Measurements from ENCODE around the gene UBE2M.

- no peak for TF ChIP-seq CTCF (conservative IDR thresholded peaks at IDR 0.05; ENCODE audit: low read depth in 2 of 2)
- TF ChIP-seq ZNF114 (CRISPR knock-in tag; IDR thresholded peaks at IDR 0.05): no peak
- no peak for TF ChIP-seq POLR2AphosphoS5 (IDR thresholded peaks at IDR 0.05; ENCODE audit: low read depth)
- TF ChIP-seq ETS1 (IDR thresholded peaks at IDR 0.05): no peak
- no peak for TF ChIP-seq EZH2 (IDR thresholded peaks at IDR 0.05; ENCODE audit: low read depth, unreplicated experiment)
- no peak for TF ChIP-seq EZH2phosphoT487 (IDR thresholded peaks at IDR 0.05; ENCODE audit: unreplicated experiment)
- no peak for TF ChIP-seq JUNB (IDR thresholded peaks at IDR 0.05; ENCODE audit: unreplicated experiment)
Measured at GRCh38 chr19:58557221-58558065, 968 bp downstream of the UBE2M start.

All from GM23338 (cell line).